OCI-LY3 (cell line): ENCODE measurements around the gene TRAPPC12.

Experiments
- EZH2phosphoT487 ChIP-seq: fragments of 200-600 bp; shearing (Covaris generic); IDR thresholded peaks from 2 replicates; pipeline ENCODE4 v1.6.1; 2018; ENCODE audit warnings: antibody characterized with exemption, mixed run types, low read depth
- TF ChIP-seq, protein P1 (sequence below): fragments of 200-600, 300-600 bp; sonication (generic); IDR thresholded peaks from 2 replicates; pipeline ENCODE4 v1.5.1; 2014; ENCODE audit warnings: antibody characterized with exemption, low read length, low read depth

DNA sequence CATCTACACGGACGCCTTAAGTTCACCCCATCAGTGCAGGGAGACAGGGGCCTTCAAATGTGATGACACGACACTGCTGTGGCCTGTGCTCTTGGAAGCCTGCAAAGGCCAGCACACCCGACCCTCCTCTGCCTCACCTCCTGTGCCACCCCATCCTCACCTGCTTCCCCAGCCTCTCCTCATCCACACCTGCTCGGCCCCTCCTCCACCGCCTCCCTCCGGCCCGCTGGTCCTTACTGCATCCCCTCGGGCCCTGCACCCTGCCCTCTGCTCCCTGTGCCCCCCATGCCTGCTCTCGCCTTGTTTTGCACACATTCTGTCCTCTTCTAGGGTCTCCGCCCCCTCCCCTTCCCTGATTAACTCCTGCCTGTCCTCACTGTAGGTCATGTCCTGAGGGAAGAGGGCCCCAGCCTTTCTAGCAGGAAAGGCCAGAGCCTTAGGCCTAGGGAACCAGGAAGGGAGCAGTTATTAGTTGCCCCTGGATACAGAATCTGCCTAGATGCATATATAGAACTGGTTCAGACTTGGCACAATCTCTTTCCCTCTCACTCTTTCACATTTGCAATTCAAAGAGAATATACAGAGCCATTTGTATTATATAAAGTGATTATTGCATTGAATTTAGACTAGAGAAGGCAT lies 39.4 kb downstream of the TRAPPC12 start:
- TF ChIP-seq, protein P1, sequence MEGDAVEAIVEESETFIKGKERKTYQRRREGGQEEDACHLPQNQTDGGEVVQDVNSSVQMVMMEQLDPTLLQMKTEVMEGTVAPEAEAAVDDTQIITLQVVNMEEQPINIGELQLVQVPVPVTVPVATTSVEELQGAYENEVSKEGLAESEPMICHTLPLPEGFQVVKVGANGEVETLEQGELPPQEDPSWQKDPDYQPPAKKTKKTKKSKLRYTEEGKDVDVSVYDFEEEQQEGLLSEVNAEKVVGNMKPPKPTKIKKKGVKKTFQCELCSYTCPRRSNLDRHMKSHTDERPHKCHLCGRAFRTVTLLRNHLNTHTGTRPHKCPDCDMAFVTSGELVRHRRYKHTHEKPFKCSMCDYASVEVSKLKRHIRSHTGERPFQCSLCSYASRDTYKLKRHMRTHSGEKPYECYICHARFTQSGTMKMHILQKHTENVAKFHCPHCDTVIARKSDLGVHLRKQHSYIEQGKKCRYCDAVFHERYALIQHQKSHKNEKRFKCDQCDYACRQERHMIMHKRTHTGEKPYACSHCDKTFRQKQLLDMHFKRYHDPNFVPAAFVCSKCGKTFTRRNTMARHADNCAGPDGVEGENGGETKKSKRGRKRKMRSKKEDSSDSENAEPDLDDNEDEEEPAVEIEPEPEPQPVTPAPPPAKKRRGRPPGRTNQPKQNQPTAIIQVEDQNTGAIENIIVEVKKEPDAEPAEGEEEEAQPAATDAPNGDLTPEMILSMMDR, result no peak
- no peak for TF ChIP-seq EZH2phosphoT487
